Measurements from ENCODE around the gene ZNF501. TPM values are rescaled to one million over a fixed set of nuclear protein-coding genes. Genes with fewer than 3 reads are reported as not detected.

ZNF501 gene
- total and polyA plus RNA-seq, 2 of the 4 experiments (the other 2 are of a cell fraction): 1.1 to 3.2 TPM

DNA sequence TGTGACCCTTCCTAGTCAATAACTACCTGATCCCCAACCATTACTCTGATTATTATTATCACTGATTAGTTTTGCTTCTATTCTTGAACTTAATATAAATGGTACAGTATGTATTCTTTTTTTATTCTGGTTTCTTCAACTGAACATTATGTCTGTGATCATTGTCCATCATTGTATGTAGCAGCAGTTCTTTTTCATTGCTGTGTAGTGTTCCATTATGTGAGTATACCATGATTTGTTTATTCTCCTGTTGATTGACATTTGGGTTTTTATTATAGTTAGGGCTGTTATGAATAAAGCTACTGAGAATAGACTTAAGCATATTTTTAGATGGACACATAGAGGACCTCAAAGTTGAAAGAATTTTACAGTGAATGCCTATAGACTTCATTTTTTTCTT is 34.8 kb downstream of the ZNF501 start:
- no peak overlapping the region for H4K91ac ChIP-seq (ENCODE audit: insufficient read depth, low read depth, low read length)
- H3K4me3 ChIP-seq (ENCODE audit: insufficient read depth, low read depth, low read length): no peak overlapping the region
- ChIA-PET POLR2A (ENCODE audit: unreplicated experiment) (no interaction called here), CTCF (no interaction called here)
- H3K23ac ChIP-seq (ENCODE audit: low read depth, low read length): no peak overlapping the region
- no peaks in the 10 kb centered on the region for H3K4me1 ChIP-seq (ENCODE audit: control insufficient read depth, insufficient read depth, low read length)
- H3K14ac ChIP-seq (replicated peaks; ENCODE audit: low read depth, low read length): no peak overlapping the region
- no peak overlapping the region for H2AK5ac ChIP-seq (ENCODE audit: low read depth, low read length)
- no peak overlapping the region for H3K27ac ChIP-seq (ENCODE audit: insufficient read depth, low read length)
- H3K4me2 ChIP-seq (ENCODE audit: low read depth, low read length): no peak overlapping the region
- dilution Hi-C loops (cut with HindIII; ENCODE audit: low sequenced_read_pairs, unreplicated experiment): no loop called here
- H3K9me3 ChIP-seq (ENCODE audit: control insufficient read depth, insufficient read depth, low read length): peaks cover 6% of the 10 kb centered on the region
- H2BK120ac ChIP-seq (ENCODE audit: low read depth, low read length): no peak overlapping the region
- H3K18ac ChIP-seq (ENCODE audit: low read depth, low read length): no peak overlapping the region
- intact Hi-C loops (cut with micrococcal nuclease): no loop called here
- TF ChIP-seq BHLHE40 (IDR thresholded peaks at IDR 0.05; ENCODE audit: low read depth, low read length) (no peak), RCOR1 (IDR thresholded peaks at IDR 0.05; ENCODE audit: insufficient replicate concordance, low read length) (no peak), NFE2L2 (IDR thresholded peaks at IDR 0.05; ENCODE audit: low read depth, low read length) (no peak), RFX5 (IDR thresholded peaks at IDR 0.05; ENCODE audit: low read depth, low read length) (no peak)
- ATAC-seq (ENCODE audit: low read depth): no peak
- H2AK9ac ChIP-seq (replicated peaks; ENCODE audit: low read depth, low read length, poor library complexity): no peak overlapping the region
- no peak overlapping the region for H3K56ac ChIP-seq (ENCODE audit: extremely low read depth, insufficient read depth, low read length)
- no peak overlapping the region for H2AFZ ChIP-seq (replicated peaks; ENCODE audit: low read length, poor library complexity)
- H4K20me1 ChIP-seq (ENCODE audit: insufficient read depth, low read length): no peaks in the 10 kb centered on the region
- H4K5ac ChIP-seq (ENCODE audit: low read depth, low read length): no peak overlapping the region
- H2BK15ac ChIP-seq (ENCODE audit: low read depth, low read length): no peak overlapping the region
- no peak for DNase-seq
- H4K8ac ChIP-seq (ENCODE audit: low read depth in 2 of 2, low read length in 2 of 2): no peak overlapping the region
- H3K79me1 ChIP-seq (ENCODE audit: low read depth in 1 of 2, low read length in 2 of 2): peaks cover 25 to 49% of the 10 kb centered on the region in 2 experiments
- no peak overlapping the region for H3K4ac ChIP-seq (ENCODE audit: low read depth, low read length)
- in situ Hi-C loops (cut with MboI; ENCODE audit: low sequenced_read_pairs): no loop called here
- H3K9ac ChIP-seq (ENCODE audit: low read depth, low read length): no peak overlapping the region
- no peak overlapping the region for H2BK5ac ChIP-seq (ENCODE audit: low read depth, low read length, poor library complexity, severe bottlenecking)
- H2BK20ac ChIP-seq (ENCODE audit: low read depth, low read length): no peak overlapping the region
- no peaks in the 10 kb centered on the region for H3K27me3 ChIP-seq (ENCODE audit: control insufficient read depth, insufficient read depth, low read length)
- H3K9me1 ChIP-seq (ENCODE audit: insufficient read depth, low read length): no peaks in the 10 kb centered on the region
- BruUV-seq (replicated peaks): no TSS peak
- H3K36me3 ChIP-seq (ENCODE audit: control insufficient read depth, insufficient read depth, low read length): peaks cover 2% of the 10 kb centered on the region

Data from IMR-90 (cell line).